Measurements from ENCODE around the gene ZNF793. TPM values are rescaled to one million over a fixed set of nuclear protein-coding genes. Genes with fewer than 3 reads are reported as not detected.
A peak's percentile ranks its signal among the peaks of the same experiment; 100 is the strongest.

The ZNF793 gene
- total and polyA plus RNA-seq, 7 donors, result 1.2 to 6.1 (median 3.0) TPM

GRCh38 chr19:37468961-37469777, 37.6 kb upstream of the ZNF793 start, which contains the start of gene ZNF570:
Gene ZNF570 (plus strand): TSS chr19:37469356. CDS start chr19:37470355, 999 bp downstream.
- TF ChIP-seq EP300 (IDR thresholded peaks at IDR 0.05), result no peak
- peak; percentile 85 to 94 (median 90) for TF ChIP-seq POLR2AphosphoS5 (IDR thresholded peaks at IDR 0.05)
- peak; percentile 74 to 85 for TF ChIP-seq POLR2A (IDR thresholded peaks at IDR 0.05)
- no peak for TF ChIP-seq CTCF (IDR thresholded peaks at IDR 0.05)
- 0% methylated on average over 63 of the region's 63 CpGs for WGBS, 2 donors
- H3K36me3 ChIP-seq, result peaks cover 0 to 27% (median 3%) of the 10 kb centered on the region in 4 donors
- peak within 1 kb of the TSS; percentile 90 to 95 (median 94) for H3K27ac ChIP-seq
- no peaks in the 10 kb centered on the region for H3K27me3 ChIP-seq
- peaks cover 0 to 30% (median 23%) of the 10 kb centered on the region in 4 donors for H3K4me1 ChIP-seq
- H3K9me3 ChIP-seq, result peaks cover 0 to 9% (median 0%) of the 10 kb centered on the region in 4 donors
- peak; percentile 93 for DNase-seq
- H3K4me3 ChIP-seq, result peak within 1 kb of the TSS; percentile 64 to 81 (median 76)
- intact Hi-C loops (cut with DNase I), result loop anchor here (1.0 to 5.0 kb wide), 7 partner anchors 37 to 497 kb away; partner anchors contain the start of genes ZFP30, ZNF527, ZNF540 and ZNF571

DNA sequence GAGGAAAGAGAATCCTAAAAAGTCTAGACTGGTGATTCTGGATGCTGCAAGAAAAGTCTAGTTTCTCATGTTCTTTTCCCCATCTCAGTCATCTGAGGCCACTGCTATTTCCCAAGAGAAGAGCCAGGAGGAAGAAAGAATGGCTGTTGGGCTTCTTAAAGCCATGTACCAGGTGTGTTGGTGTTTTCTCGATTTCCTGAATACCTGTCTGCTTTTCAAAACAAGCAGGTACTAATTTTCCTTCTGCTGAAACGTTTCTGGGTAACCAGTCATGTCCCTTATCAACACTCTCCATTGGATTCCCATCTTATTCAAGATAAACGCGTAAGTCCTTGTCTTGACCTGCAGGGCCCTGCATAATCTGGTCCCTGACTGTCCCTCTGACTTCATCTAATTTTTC, 36.5 kb upstream of the ZNF793 start:
- H3K27ac ChIP-seq, result peak overlapping the region in 2 of 4 donors; percentile 90 to 95

DNA sequence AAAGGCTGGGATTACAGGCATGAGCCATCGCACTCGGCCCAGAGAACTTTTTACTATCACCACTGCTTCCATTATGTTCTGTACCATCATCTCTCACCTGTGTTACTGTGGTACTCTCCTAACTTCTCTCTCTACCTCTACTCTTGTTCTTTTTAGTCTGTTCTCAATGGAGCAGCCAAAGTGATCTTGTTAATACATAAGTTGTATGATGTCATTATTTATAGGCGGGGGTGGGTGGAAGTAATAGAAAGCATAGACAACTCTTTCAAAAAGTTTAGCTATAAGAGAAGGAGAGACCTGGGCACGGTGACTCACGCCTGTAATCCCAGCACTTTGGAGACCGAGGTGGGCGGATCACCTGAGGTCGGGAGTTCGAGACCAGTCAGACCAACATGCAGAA, 34.6 kb upstream of the ZNF793 start:
- WGBS, 2 donors, result 98% methylated on average over 9 of the region's 9 CpGs
- intact Hi-C loops (cut with DNase I), result no loop called here

More for the DNA sequence above, 36.5 kb upstream of the ZNF793 start:
- Histone ChIP-seq H3K9me3 (peaks cover 0 to 11% (median 0%) of the 10 kb centered on the region in 4 donors), H3K4me3 (peak overlapping the region in 2 of 4 donors; percentile 71 to 80), H3K4me1 (peaks cover 0 to 30% (median 23%) of the 10 kb centered on the region in 4 donors), H3K27me3 (no peaks in the 10 kb centered on the region), H3K36me3 (peaks cover 0 to 27% (median 3%) of the 10 kb centered on the region in 4 donors)
- no peak for DNase-seq
- TF ChIP-seq EP300 (IDR thresholded peaks at IDR 0.05) (no peak), POLR2AphosphoS5 (IDR thresholded peaks at IDR 0.05) (no peak), POLR2A (IDR thresholded peaks at IDR 0.05) (no peak), CTCF (IDR thresholded peaks at IDR 0.05) (no peak)
- intact Hi-C loops (cut with DNase I), result no loop called here
- 84 to 86% methylated on average over 4 of the region's 4 CpGs for WGBS, 2 donors

GRCh38 chr19:37484406-37485168, 22.2 kb upstream of the ZNF793 start:
- no peaks in the 10 kb centered on the region for H3K27me3 ChIP-seq
- no peaks in the 10 kb centered on the region for H3K4me1 ChIP-seq
- no peak overlapping the region for H3K27ac ChIP-seq
- TF ChIP-seq POLR2A (IDR thresholded peaks at IDR 0.05) (no peak), POLR2AphosphoS5 (IDR thresholded peaks at IDR 0.05) (no peak), CTCF (IDR thresholded peaks at IDR 0.05) (no peak)
- DNase-seq, result no peak
- H3K36me3 ChIP-seq, result peaks cover 29 to 69% (median 58%) of the 10 kb centered on the region in 4 donors
- 97% methylated on average over 8 of the region's 8 CpGs for WGBS, 2 donors
- H3K9me3 ChIP-seq, result peaks cover 47 to 76% (median 63%) of the 10 kb centered on the region in 4 donors
- intact Hi-C loops (cut with DNase I), result no loop called here
- no peak overlapping the region for H3K4me3 ChIP-seq

More for the DNA sequence above, 34.6 kb upstream of the ZNF793 start:
- Histone ChIP-seq H3K4me1 (peaks cover 0 to 21% (median 17%) of the 10 kb centered on the region in 4 donors), H3K27me3 (no peaks in the 10 kb centered on the region), H3K36me3 (peaks cover 4 to 47% (median 20%) of the 10 kb centered on the region in 4 donors), H3K9me3 (peaks cover 0 to 28% (median 2%) of the 10 kb centered on the region in 4 donors), H3K4me3 (no peak overlapping the region), H3K27ac (no peak overlapping the region)
- TF ChIP-seq EP300 (IDR thresholded peaks at IDR 0.05), result no peak
- no peak for TF ChIP-seq CTCF (IDR thresholded peaks at IDR 0.05)
- DNase-seq, result no peak

Data from sigmoid colon (tissue), 7 donors.